Neural progenitor cell (in vitro differentiated cells): Measurements from ENCODE around the gene EXOC4.

Experiments used
- CTCF ChIP-seq: fragments of 200-600 bp; sonication (generic); IDR thresholded peaks from 2 replicates; pipeline ENCODE4 v1.5.1; 2017; ENCODE audit warnings: antibody characterized with exemption, mild to moderate bottlenecking
- EZH2 ChIP-seq: fragments of 200-600 bp; sonication (generic); IDR thresholded peaks from 2 replicates; pipeline ENCODE4 v1.6.1; 2017; ENCODE audit warnings: antibody characterized with exemption, mild to moderate bottlenecking, moderate library complexity
- EZH2phosphoT487 ChIP-seq: fragments of 200-600 bp; sonication (generic); IDR thresholded peaks from 2 replicates; pipeline ENCODE4 v1.6.1; 2017; ENCODE audit warnings: antibody characterized with exemption

- TF ChIP-seq CTCF (no peak), EZH2phosphoT487 (no peak), EZH2 (no peak)
Measured at GRCh38 chr7:133980804-133981203, 727.9 kb downstream of the EXOC4 start.
